HG03139 (cell line): ENCODE measurements around the gene TULP4.
"Not testable (repeated sequence)": the region's sequence is repeated elsewhere in the genome, so short reads cannot be mapped to it uniquely, and the experiment has no call there.

Experiments
- ATAC-seq: cut with Tn5 transposase; IDR thresholded peaks from one replicate; pipeline ENCODE4 v1.9.1; 2021; ENCODE audit not compliant: unreplicated experiment

The TULP4 gene

DNA sequence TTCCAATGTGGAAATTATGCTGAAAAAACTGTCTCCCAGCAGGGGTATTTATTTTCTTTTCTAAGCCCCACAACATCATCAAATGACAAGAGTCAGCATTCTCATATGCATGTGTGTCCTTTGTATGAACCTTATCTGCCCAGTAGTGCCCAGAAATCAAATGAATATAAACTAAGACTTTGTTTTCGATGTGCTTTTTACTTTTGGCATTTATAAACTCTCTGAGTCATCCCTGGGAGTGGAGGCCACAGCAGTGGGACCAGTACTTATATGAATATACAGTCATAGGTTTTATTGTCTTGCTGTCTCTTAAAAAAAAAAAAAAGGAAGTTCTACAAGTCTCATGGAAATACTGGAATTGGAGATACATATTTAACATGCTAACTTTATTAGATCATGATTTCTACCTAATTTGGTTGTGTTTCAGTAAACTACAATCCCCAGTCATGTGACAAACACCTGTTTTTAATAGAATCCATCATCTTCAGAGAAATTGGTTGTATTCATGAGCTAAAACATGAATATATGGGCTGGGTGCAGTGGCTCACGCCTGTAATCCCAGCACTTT lies 148.4 kb downstream of the TULP4 start:
- no peak for ATAC-seq

DNA sequence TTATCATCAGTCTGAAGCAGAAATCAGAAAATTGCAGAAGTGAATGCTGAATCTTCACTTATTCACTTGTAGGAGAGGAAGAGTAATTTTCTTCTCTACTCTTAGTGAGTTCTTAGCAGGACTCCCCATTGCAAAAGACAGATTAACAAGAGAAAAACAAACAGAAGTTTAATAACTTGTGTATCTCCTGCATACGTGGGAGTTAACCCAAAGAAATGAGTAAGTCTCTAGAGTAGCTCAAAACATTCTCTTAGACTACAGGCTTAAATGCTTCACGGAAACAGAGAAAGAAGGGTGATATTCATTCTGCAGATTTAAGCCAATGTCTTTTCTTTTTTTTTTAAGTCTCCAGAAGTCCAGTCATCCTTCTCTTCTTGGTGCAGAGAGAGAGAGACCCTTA lies 149.7 kb downstream of the TULP4 start:
- ATAC-seq, result no peak

DNA sequence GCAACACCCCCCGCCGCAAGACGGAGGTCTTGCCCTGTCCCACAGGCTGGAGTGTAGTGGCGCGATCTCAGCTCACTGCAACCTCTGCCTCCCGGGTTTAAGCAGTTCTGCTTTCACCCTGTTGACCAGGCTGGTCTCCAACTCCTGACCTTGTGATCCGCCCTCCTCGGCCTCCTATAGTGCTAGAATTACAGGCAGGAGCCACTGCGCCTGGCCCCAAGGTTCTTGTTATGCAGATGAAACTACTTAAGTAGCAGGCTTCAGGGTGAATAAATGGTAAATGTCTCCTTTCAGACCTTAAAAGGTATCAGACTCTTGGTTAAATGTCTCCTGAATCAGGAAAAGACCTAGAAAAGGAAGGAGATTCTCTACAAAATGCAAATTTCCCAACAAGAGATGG lies 152.2 kb downstream of the TULP4 start:
- ATAC-seq, result no peak

DNA sequence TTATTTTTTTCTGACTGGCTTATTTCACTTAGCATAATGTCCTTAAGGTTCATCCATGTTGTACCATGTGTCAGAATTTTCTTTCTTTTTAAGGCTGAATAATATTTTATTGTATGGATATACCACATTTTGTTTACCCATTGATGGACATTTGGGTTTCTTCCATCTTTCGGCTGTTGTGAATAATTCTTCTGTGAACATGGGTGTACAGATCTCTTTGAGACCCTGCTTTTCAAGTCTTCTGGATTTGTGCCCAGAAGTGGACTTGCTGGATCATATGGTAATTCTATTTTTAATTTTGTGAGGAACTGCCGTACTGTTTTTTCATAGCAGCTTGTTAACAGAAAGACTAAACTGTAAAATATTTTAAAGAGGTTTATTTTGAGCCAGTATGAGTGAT lies 153.0 kb downstream of the TULP4 start:
- no peak for ATAC-seq

DNA sequence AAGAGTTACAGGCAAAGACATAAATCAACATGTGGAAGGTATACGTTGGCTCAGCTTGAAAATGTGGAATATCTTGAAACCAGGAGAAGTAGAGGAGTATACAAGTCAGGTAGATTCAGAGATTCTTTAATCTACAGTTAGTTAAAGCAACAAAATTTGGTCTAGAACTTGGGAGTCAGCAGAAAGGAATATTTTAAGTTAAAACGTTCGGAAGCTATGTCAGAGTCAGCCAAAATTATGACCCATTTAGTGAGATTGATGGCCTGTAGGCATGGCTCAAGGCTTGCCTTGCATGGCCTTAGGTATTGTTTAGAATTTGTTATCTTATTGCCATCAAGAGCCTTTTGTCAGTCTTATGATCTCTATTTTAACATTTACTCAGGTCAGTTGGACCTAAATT lies 153.5 kb downstream of the TULP4 start:
- ATAC-seq, result no peak

DNA sequence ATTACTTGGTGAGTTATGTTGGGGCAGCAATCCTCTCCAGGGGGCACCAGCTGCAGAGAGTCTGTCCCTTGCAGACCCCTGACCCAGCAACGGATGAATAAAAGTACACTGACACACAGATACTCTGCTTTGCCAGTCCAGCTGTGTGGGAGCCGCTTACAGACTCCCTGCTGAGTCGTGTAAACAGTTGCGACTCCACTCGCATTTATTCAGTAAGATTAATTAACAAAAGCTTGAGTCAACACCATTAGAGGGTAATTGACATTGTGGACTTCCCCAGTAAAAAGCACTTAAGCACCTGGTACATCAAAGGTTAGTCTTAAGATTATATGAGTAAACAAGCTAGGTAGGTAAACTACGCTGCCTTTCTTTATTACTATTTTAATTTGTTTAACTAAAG lies 155.7 kb downstream of the TULP4 start:
- no peak for ATAC-seq

DNA sequence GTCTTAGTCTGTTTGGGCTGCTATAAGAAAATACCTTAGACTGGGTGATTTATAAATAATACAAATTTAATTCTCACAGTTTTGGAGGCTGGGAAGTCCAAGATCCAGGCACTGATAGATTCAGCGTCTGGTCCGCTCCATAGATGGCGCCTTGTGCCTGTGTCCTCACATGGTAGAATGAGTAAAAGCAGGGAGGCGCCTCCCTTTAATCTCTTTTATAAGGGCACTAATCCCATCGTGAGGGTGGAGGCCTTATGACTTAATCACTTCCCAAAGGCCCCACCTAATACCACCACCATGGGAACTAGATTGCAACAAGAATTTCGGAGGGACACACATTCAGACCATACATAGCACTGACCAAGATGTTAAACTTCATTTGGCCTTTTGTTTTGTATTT lies 156.4 kb downstream of the TULP4 start:
- ATAC-seq, result no peak

DNA sequence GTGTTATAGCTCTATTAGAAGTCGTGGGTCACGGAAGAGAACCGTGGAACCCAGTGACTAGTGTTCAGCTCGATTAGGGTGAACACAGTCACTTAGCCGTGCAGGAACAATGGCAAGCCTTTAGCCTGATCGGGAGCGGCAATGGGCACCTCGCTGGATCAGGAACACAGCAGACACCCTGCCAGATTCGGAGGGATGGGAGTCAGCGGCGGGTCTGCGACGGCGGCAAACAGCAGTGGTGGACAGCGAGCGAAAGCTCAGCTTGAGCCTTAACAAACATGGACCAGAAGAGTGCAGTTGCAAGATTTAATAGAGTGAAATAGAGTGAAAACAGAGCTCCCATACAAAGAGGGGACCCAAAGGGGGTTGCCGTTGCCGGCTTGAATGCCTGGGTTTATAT lies 157.8 kb downstream of the TULP4 start:
- not testable (repeated sequence) for ATAC-seq

DNA sequence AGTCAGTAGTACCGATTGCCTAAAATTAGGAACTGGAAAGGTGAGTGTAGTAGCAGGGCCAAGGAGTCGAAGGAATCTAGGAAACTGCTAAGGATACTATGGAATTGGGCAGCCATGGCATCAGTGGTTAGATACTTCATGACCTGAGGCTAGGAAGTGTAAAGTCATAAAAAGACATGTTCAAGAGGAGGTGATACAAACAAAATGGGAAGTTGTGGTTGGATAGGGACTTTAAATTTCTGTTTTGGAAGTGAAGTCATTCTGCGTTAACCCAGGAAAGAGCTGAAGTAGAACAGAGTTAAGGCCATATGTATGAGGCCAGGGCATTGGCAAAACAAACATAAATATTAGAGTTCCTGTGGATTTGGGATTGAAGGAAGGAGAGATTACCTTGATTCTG lies 159.1 kb downstream of the TULP4 start:
- no peak for ATAC-seq

DNA sequence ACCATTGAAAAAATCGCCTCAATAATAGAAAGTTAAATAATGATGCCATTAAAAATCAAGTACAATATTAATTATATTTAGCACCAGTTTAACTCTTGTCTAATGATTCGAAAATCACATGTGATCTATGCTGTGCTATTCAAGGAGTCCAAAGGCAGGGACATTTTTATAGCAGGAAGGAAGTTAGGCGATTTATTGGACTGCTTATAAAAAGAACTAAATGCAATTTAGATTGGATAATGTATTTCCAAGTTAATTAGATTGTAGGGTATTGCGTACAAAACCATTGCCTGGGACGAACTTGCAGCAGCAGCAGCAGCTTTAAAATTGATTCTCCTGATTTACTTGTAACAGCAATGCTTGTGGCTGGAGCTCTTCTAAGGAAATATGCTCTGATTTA lies 160.2 kb downstream of the TULP4 start:
- ATAC-seq, result no peak

DNA sequence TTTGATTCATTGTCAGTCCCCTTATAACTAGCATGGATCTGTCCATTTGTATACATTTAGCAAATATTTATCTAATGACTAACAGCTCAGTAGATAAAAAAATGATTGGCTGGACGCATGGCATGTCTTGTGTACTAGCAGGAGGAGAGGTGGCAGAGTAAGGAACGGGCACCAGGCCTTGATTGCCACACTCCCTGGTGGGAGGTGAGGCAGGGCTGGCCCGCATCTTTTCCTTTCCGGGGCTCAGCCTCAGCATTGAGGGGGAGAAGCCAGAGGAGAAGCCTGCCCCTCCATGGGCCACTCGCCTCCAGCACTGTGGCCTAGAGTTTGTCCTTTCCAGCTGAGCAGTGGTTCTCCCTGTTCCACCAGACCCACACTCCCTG lies 162.7 kb downstream of the TULP4 start:
- no peak for ATAC-seq

DNA sequence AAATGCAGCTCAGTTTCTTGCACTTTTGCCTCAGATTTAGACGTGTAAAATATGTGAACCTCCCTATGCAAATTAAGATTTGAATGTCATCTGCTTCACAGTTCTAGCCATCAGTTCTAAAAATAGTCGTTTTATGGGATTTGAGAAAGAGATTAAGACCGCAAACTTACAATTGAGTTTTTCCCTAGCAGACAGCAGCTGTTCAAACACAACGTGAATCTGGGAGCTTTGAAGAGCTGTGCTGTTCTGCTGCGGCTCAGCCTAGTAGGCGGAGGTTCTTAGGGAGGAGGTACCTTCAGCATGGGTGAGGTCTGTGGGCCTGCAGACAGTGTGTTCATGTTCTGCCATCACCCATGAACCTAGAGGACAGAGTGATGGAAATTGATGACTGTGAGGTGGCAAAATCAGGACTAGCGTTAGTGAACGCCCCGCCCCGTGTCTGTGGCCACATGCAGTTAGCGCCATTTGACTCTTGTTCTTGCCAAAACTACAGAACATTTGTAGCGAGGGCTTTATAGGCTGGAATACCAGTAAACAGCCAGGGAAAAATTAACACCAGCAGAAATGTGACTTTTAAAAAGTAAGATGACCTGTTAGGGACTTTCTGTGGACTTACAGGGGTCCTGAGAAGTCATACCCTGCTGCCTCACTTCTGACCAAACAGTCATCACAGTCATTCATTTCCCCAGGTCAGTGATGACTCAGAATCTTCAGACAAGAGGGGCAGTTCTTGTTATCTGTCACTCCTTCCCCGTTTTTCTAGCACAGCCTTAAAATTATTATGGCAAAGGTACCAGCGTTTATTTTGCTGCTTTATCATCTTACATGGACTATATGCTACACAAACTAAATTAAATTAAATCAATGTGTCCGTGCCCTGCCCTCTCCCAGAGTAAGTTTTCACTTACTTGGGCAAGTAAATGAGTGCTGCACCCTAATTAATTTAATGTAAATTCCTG lies 163.4 kb downstream of the TULP4 start:
- ATAC-seq, result peak; percentile 78

DNA sequence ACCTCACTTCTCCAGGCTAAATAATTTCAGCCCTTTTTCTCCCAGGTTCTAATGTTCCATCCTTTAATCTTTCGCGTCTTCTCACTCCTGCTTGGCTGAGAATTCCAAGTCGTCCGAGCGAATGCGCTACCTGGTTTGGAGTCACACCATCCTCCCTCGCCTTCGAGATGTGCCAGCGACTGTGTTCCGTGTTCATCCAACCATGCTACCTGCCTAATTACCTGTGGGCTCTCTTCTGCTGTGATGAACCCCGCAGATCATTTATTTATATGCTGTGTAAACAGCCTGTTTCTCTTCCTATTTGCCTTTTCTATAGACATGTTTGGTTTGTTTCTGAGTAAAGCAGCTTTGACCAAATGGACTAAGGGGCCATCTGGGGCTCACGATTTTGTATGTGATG lies 164.1 kb downstream of the TULP4 start:
- ATAC-seq, result no peak

DNA sequence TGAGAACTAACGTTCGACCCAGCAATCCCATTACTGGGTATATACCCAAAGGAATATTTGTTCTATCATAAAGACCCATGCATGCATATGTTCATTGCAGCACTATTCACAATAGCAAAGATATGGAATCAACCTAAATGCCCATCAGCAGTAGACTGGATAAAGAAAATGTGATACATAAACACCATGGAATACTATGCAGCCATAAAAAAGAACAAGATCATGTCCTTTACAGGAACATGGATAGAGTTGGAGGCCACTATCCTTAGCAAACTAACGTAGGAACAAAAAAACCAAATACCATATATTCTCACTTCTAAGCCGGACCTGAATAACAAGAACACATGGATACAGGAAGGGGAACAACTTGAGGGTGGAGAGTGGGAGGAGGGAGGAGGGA lies 165.5 kb downstream of the TULP4 start:
- not testable (repeated sequence) for ATAC-seq

DNA sequence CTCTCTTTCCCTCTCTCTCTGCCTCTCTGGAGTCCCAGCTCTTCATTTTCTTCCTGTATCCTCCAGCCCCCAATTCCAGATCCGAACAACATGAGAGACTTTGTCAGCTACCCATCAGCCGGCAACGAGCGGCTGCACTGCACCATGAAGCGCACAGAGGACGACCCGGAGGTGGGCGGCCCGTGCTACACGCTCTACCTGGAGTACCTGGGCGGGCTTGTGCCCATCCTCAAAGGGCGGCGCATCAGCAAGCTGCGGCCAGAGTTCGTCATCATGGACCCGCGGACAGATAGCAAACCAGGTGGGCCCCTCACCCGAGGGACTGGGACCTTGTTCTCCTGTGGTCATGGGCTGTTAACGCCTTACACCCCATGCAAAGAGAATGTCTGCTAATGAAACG lies 168.7 kb downstream of the TULP4 start:
- no peak for ATAC-seq

DNA sequence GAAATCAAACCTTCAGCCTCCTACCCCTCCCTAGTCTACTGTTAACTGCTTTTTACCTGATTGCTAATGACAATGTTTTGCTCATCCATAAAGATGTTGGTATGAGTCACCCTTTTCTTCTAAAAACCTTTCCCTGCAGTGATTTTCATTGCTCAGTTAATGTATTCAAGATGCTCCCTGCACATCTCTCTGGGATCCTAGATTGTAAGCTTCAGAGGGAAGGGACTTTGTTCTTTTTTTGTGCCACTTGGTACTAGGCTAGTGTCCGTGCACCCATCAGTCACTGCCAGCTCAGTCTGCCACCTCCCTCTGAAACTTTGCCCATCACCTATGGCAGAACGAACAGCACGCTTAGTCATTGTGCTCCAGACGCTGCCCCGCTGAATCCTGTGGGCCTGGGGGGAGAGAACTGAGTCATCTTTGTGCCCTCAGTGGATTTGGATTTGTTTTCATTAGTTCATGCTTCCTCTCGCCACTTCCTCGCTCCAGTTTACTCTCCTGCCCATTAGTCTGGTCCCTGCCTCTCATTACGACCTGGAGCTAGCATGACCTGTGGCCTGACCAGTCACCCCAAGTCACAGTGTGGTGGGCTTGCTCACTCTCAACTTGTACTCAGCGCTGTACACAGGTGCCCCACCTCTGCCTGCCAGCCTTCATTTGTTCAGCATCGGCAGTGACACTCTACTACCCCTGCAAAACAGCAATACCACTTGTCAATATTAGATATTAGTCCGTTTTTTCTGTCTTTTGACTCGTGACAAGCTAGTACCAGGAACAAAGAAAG lies 169.6 kb downstream of the TULP4 start:
- no peak for ATAC-seq

DNA sequence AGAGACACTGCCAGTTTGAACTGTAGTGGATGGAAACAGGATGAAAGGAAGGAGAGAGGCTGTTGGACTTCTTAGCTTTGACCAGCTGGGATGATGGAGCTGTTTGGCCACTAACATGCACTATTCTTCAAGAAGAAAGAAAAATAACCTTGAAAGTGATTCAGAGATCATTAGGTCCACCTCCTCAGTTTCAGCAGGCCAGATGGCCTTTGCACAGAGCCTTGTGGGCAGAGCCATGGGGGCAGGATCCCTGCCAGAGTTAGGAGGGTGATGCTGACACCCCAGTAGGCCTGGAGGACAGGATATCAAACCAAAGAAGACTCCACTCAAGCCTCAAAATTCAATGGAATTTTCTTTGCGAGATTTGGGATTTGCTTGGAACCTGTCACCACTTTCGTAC lies 173.2 kb downstream of the TULP4 start:
- no peak for ATAC-seq

DNA sequence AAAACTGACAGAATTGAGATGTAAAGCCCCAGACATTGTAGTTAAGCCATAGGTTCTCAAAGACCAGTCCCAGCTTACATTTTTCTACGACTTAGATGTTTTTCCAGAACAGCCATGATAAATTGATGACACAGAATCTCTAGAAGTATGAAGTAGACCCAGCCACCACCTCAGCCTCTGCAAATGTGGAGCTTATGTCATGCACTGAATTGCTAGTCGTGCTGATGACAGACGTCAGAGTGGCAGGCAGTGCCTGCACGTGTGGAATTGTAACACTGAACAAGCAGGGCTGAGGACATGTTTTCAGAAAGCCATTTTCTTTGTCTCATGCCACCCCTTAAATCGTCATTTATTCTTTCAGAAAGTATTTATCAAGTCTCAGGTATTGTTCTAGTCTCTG lies 175.2 kb downstream of the TULP4 start:
- no peak for ATAC-seq

DNA sequence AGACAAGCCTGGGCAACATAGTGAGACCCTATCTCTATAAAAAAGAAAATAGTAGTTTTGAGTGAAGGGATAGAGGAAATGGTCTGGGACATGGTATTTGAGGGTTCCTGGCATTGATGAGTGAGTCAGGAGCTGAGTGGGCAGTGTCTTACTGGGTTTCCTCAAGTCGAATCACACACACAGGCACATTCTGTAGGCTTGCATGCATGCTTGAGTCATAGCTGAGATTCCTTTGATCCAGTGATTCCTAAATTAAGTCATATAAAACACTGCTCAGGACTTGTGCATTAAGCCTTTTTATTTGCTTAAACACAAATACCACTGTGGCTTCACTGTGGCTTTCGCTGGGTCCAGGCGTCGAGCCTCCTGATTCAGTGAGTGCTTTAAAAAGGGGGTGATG lies 175.8 kb downstream of the TULP4 start:
- ATAC-seq, result no peak

DNA sequence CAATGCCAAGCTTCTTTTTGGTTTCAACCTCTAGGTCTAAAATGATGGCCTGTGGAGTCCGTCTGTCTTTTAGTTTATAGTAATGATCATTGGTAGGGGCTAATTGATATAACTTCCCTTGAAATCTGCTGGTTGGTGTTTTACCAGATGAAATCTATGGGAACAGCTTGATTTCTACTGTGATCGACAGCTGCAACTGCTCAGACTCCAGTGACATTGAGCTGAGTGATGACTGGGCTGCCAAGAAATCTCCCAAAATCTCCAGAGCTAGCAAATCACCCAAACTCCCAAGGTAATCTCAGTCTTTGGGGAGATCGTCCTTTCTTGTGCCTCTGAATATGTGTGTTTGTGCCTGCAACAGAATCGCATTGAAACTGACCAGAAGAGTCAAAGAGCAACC lies 177.2 kb downstream of the TULP4 start:
- no peak for ATAC-seq

DNA sequence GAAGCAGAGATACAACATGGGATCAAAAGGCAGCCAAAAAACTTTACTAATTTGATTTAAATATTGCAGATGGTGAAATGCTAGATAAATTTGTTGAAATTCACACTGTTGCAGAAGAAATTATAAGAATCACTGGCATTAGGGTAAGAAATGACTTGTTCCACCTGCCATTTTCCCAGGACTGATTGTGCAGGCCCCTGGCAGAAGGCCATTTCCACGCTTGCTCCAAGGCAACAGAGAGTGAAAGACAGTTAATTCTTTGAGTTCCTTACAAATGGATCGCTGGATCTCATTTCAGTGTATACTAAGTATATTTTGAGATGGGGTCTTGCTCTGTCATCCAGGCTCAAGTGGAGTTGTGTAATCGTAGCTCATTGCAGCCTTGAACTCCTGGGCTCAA lies 180.6 kb downstream of the TULP4 start:
- ATAC-seq, result no peak

DNA sequence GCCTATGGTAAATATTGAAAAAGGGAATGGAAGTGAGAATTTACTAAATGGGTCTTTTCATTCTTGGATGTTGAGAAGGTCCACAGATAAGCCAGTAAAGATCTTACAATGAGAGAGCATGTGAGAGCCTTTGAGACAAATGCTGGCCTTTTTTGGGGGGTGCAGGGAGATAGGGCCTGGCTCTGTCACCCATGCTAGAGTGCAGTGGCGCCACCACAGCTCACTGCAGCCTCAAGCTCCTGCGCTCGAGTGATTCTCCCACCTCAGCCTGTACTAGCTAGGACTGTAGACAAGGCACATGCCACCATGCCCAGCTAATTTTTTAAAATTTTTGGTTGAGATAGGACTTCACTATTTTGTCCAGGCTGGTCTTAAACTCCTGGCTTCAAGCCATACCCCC lies 184.4 kb downstream of the TULP4 start:
- ATAC-seq, result no peak
